ENCODE results near the gene IGFBP3.
"Not testable (repeated sequence)": the region's sequence is repeated elsewhere in the genome, so short reads cannot be mapped to it uniquely, and the experiment has no call there.

The IGFBP3 gene, protein sequence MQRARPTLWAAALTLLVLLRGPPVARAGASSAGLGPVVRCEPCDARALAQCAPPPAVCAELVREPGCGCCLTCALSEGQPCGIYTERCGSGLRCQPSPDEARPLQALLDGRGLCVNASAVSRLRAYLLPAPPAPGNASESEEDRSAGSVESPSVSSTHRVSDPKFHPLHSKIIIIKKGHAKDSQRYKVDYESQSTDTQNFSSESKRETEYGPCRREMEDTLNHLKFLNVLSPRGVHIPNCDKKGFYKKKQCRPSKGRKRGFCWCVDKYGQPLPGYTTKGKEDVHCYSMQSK

DNA sequence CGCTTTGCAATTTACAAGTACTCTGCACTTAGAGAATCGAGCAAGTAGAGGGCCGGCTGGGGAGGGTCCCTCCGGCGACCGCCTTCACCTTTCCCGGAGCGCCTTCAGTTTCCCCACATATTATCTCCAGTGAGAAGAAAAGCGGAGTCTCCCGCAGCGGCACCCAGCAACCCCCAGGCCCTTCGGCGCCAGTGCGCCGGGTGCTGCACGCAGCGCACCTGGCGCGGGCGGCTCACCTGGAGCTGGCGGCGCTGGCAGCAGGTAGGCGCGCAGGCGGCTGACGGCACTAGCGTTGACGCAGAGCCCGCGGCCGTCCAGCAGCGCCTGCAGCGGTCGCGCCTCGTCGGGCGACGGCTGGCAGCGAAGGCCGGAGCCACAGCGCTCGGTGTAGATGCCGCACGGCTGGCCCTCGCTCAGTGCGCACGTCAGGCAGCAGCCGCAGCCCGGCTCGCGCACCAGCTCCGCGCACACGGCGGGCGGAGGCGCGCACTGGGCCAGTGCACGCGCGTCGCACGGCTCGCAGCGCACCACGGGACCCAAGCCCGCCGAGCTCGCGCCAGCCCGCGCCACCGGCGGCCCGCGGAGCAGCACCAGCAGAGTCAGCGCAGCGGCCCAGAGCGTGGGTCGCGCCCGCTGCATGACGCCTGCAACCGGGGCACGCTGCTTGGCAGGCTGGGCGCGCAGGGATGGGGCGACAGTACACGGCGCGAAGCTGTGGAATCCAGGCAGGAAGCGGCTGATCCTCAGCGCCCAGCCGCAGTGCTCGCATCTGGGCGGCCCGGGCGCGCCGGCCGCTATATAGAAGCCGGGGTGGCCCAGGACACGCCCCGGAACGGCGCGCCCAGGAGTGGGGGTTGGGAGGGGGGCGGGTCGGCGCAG lies at the start of gene IGFBP3:
Gene IGFBP3 (minus strand): TSS at position 771 of the 879 bp plus-strand sequence. CDS start 132 bp downstream, at position 639.
- TF ChIP-seq JUND (IDR thresholded peaks at IDR 0.05; ENCODE audit: low read depth): no peak

DNA sequence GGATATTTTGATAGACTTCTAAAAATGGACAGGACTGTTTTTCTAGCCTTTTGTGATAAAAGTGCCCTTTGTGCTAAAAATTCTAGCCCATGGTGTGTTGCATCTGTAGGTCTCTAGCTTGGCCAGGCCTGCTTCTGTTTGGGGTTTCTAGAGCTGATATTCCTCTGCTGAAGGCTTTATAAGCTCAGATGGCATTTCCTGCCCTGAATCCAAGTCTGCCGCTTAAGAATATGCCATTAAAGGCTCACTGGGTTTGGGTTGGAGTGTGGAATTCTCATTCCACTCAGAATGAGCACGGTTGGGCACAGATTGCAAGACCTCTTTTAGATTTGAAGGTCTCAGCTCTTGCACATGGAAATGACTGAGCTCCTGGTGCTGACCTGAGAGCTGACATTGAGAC lies 49.4 kb upstream of the IGFBP3 start:
- no peak for DNase-seq (ENCODE audit: low read depth in 1 of 2, low spot score in 1 of 2)
- no peak for TF ChIP-seq JUND (IDR thresholded peaks at IDR 0.05; ENCODE audit: low read depth)
- in situ Hi-C loops (cut with HindIII; ENCODE audit: low pct_unique_long_range_greater_than_20kb, low sequenced_read_pairs): no loop called here

More for the DNA sequence above, at the start of gene IGFBP3:
- in situ Hi-C loops (cut with HindIII; ENCODE audit: low pct_unique_long_range_greater_than_20kb, low sequenced_read_pairs): no loop called here
- DNase-seq (ENCODE audit: low read depth in 1 of 2, low spot score in 1 of 2): peak; percentile 73 to 77

DNA sequence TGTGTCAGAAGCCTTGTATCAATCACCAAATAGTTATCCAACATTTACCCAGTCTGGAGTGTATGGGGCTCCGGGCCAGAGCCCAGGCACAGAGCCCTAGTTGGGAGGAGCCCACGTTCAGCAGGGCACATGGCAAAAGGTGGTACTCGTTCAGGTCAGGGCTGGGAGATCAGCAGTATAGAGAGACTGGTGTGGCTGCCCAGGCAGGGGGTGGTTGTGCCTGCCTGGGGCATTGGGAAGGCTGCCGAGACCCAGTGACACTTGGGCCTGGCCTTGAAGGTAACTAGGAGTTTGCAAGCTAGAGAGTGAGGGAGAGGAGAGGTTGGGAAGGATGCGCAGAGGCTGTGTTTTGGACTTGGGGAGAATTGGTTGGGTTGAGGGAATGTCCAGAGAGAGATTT lies 48.9 kb upstream of the IGFBP3 start:
- in situ Hi-C loops (cut with HindIII; ENCODE audit: low pct_unique_long_range_greater_than_20kb, low sequenced_read_pairs): no loop called here
- no peak for TF ChIP-seq JUND (IDR thresholded peaks at IDR 0.05; ENCODE audit: low read depth)
- DNase-seq (ENCODE audit: low read depth in 1 of 2, low spot score in 1 of 2): no peak

DNA sequence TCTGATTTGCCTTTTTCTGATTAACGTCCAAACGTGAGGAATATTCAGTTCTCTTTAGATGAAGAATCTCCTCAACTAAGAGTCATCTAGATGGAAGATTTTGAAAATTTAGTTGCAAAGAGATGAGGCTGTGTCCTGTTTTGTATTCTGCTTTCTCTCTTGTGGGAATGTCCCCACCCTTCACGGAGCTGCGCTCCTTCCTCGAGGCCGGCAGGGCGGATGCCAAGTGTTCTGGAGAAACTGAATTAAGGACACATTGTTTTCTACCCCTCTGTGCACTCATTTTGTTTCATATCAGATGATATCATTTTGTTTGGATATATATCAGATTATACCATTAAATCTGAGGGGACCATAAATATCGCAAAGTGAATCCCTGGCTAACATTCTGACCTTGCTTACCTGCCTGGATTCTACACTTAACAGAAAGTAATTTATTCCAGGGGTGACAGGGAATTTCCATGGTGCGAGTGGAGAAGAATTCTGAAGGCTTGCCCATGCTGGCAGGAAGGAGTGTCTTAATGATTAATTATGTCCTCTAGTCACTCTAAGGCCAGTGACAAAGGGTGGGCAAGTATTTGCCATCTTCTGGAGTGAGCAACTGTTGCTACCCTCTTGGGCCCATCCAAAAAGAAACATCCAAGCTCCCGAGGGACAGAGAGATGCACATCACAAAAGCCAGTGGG lies 47.9 kb upstream of the IGFBP3 start:
- in situ Hi-C loops (cut with HindIII; ENCODE audit: low pct_unique_long_range_greater_than_20kb, low sequenced_read_pairs): no loop called here
- TF ChIP-seq JUND (IDR thresholded peaks at IDR 0.05; ENCODE audit: low read depth): no peak

DNA sequence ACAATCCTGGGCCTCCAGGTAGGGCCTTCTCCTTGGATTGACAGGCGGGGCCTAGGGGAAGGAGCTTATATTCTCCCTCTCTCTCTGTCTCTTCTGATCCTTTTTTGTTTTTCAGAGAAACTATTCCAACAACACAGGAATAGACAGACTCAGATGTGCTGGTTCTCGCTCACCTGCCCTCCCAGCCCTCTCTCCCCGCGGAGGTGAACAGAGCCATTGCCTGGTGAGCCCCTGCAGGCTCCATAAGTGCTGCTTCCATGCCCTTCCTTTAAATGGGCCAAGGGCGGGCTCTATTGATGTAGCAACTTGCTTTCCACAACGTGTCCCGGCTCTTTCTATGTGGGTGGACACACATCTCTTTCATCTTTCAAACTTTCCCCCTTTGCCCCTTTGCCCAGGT lies 47.2 kb upstream of the IGFBP3 start:
- in situ Hi-C loops (cut with HindIII; ENCODE audit: low pct_unique_long_range_greater_than_20kb, low sequenced_read_pairs): no loop called here
- no peak for DNase-seq (ENCODE audit: low read depth in 1 of 2, low spot score in 1 of 2)
- TF ChIP-seq JUND (IDR thresholded peaks at IDR 0.05; ENCODE audit: low read depth): no peak

More for the DNA sequence above, 47.9 kb upstream of the IGFBP3 start:
- no peak for DNase-seq (ENCODE audit: low read depth in 1 of 2, low spot score in 1 of 2)

DNA sequence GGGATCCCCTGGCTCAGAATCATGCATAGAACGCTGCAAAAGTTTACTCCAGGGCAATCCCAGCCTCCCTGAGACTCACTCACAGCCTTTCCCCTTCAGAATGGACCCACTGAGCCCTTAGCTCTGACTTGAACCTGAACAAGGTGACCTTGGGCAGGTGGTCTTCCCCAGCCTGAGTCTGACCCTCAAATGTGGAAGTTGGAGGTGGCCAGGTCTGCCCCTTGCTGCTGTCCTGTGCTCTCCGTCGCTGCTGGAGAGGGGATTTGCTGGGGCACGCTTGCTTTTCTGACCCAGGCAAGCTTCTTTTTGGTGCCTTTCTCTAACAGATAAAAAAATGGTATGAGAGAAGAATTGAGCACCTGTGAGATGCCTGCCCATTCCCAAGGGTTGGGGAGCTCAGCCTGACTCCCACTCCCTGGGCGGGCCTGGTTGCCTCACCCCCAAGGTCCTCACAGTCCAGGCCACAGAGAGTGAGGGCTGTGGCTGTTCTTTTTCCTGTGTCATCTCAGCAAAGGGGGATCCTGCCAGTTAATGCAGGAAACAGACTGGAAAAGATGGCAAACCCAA lies 46.6 kb upstream of the IGFBP3 start:
- in situ Hi-C loops (cut with HindIII; ENCODE audit: low pct_unique_long_range_greater_than_20kb, low sequenced_read_pairs): no loop called here
- TF ChIP-seq JUND (IDR thresholded peaks at IDR 0.05; ENCODE audit: low read depth): no peak
- no peak for DNase-seq (ENCODE audit: low read depth in 1 of 2, low spot score in 1 of 2)

DNA sequence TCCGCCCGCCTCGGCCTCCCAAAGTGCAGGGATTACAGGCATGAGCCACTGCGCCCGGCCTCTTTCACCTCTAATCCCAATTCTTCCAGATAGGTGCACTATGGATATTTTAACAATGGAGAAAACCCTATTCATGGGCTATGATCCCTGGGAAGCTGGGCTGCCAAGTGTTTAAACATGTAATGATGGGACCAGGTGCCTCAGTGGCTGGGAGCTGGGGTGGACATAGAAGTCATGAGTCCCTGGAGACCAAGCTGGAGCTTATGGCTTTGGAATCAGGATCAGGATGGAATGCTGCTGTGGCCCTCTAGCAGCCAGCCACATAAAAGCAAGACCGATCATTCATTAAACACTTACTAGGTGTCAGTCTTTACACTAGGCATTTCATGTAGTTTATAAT lies 41.8 kb upstream of the IGFBP3 start:
- in situ Hi-C loops (cut with HindIII; ENCODE audit: low pct_unique_long_range_greater_than_20kb, low sequenced_read_pairs): no loop called here
- no peak for TF ChIP-seq JUND (IDR thresholded peaks at IDR 0.05; ENCODE audit: low read depth)
- no peak for DNase-seq (ENCODE audit: low read depth in 1 of 2, low spot score in 1 of 2)

DNA sequence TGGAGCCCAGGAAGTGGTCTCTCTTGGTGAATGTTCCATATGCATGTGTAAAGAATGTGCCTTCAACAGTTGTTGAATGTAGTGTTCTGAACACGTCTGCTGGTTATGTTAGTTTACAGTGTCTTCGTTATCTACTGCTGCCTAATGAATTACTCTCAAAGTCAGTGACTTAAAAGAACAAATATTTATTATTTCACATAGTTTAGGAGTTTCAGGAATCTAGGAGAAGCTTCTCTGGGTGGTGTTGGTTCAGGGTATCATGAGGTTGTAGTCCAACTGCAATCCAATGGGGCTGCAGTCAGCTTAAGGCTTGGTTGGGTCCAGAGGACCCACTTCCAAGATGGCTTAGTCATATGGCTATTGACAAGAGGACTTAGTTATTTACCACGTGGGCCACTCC lies 36.6 kb upstream of the IGFBP3 start:
- TF ChIP-seq JUND (IDR thresholded peaks at IDR 0.05; ENCODE audit: low read depth): no peak
- DNase-seq (ENCODE audit: low read depth in 1 of 2, low spot score in 1 of 2): no peak
- in situ Hi-C loops (cut with HindIII; ENCODE audit: low pct_unique_long_range_greater_than_20kb, low sequenced_read_pairs): no loop called here

DNA sequence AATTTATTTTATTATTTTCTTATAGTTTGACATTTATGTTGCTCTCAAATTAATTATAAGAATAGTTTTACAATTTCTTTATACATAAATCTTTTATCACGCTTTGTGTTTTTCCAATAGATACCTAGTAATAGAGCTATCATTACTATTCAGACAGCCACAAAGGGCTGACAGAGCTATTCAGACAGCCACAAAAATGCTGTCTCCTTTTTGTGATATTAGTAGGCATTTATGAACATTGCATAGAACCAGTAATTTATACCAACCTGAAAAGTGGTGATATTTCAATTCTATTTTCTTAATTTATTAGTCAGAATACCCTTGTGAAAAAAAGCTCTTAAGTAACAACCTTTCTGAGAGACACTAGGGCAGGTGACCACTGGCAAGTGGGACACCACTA lies 34.2 kb upstream of the IGFBP3 start:
- DNase-seq (ENCODE audit: low read depth in 1 of 2, low spot score in 1 of 2): no peak
- TF ChIP-seq JUND (IDR thresholded peaks at IDR 0.05; ENCODE audit: low read depth): no peak
- in situ Hi-C loops (cut with HindIII; ENCODE audit: low pct_unique_long_range_greater_than_20kb, low sequenced_read_pairs): no loop called here

DNA sequence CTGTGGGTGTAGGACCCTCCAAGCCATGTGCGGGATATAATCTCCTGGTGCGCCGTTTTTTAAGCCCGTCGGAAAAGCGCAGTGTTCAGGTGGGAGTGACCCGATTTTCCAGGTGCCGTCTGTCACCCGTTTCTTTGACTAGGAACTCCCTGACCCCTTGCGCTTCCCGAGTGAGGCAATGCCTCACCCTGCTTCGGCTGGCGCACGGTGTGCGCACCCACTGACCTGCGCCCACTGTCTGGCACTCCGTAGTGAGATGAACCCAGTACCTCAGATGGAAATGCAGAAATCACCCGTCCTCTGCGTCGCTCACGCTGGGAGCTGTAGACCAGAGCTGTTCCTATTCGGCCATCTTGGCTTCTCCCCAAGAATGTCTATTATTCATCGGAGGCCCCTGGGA lies 32.0 kb upstream of the IGFBP3 start:
- in situ Hi-C loops (cut with HindIII; ENCODE audit: low pct_unique_long_range_greater_than_20kb, low sequenced_read_pairs); DNase-seq (ENCODE audit: low read depth in 1 of 2, low spot score in 1 of 2): not testable (repeated sequence)

DNA sequence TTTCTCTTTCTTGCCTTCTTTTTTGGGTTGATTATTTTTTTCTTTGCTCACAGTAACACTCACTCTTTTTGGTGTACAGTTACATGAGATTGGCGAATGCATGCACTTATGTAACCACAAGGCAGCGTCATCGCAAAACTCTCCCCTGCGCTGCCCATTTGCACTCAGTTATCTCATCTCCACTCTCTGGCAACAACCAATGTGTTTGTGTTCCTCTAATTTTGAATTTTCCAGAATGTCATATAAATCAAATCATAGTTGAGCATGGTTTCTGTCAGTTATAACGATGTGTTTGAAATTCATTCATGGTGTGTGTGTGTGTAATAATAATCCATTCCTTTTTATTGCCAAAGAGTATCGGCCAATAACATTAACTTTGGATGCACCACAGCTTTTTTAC lies 23.0 kb upstream of the IGFBP3 start:
- DNase-seq (ENCODE audit: low read depth in 1 of 2, low spot score in 1 of 2): no peak
- in situ Hi-C loops (cut with HindIII; ENCODE audit: low pct_unique_long_range_greater_than_20kb, low sequenced_read_pairs): no loop called here
- no peak for TF ChIP-seq JUND (IDR thresholded peaks at IDR 0.05; ENCODE audit: low read depth)

DNA sequence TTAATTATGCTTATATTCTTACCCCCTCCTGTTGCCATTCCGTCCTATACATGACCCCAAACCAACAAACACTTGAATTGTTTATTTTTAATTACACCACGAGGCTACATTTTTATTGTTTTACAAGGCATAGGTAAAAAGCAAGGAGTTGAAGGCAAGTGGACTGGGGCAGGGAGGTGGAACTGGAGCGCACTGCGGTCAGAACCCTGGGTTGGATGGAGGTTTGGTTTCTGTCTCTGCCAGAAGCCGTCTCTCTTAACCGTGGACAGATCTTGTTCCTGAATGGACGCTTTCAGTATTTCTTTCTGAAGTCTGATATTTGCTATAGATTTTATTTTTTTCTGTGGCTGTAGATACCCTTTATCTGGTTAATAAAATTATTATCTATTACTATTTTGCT lies 19.9 kb upstream of the IGFBP3 start:
- in situ Hi-C loops (cut with HindIII; ENCODE audit: low pct_unique_long_range_greater_than_20kb, low sequenced_read_pairs): no loop called here
- DNase-seq (ENCODE audit: low read depth in 1 of 2, low spot score in 1 of 2): no peak
- TF ChIP-seq JUND (IDR thresholded peaks at IDR 0.05; ENCODE audit: low read depth): no peak

DNA sequence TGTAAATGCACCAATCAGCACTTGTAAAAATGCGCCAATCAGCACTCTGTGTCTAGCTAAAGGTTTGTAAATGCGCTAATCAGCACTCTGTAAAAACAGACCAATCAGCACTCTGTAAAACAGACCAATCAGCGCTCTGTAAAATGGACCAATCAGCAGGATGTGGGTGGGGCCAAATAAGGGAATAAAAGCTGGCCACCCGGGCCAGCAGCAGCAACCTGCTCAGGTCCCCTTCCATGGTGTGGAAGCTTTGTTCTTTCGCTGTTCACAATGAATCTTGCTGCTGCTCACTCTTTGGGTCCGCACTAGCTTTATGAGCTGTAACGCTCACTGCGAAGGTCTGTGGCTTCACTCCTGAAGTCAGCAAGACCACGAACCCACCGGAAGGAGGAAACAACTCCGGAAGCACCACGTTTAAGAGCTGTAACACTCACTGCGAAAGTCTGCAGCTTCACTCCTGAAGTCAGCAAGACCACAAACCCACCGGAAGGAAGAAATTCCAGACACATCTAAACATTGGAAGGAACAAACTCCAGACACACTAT lies 19.2 kb upstream of the IGFBP3 start:
- not testable (repeated sequence) for DNase-seq (ENCODE audit: low read depth in 1 of 2, low spot score in 1 of 2)

More for the DNA sequence above, 19.2 kb upstream of the IGFBP3 start:
- in situ Hi-C loops (cut with HindIII; ENCODE audit: low pct_unique_long_range_greater_than_20kb, low sequenced_read_pairs): not testable (repeated sequence)

Measured in T47D (cell line).